HepG2 (cell line): ENCODE results near the gene RIPOR1. TPM values are rescaled to one million over a fixed set of nuclear protein-coding genes. Genes with fewer than 3 reads are reported as not detected.
A peak's percentile ranks its signal among the peaks of the same experiment; 100 is the strongest.

Experiments
- ATAC-seq: fragments of 200-7000 bp; cut with Tn5 transposase; 3 replicates; pipeline ENCODE4 v1.9.1; 2020; ENCODE audit warnings: mild to moderate bottlenecking, moderate library complexity
- BruUV-seq: library from RNA; stranded (reverse); fragments of 400-500 nt; replicated peaks from 2 replicates; lab custom pipeline; 2021; lab: Mats Ljungman, UMichigan
- CTCF ChIA-PET: fragments of 300-600 bp; formaldehyde crosslinking; extraction: SDS; loops from one replicate; lab custom pipeline; 2021; ENCODE audit warnings: low total read pairs, inconsistent platforms, low intra/inter-chr PET ratio; lab: Yijun Ruan, JAX
- POLR2A ChIA-PET: fragments of 350-600 bp; sonication (Branson Sonifier 250); formaldehyde crosslinking; loops from one replicate; lab custom pipeline; 2020; ENCODE audit warnings: antibody characterized with exemption, inconsistent platforms; lab: Yijun Ruan, JAX
- DNase-seq: peaks from one replicate; pipeline ENCODE4 v3.0.0-alpha.2; 2015; ENCODE audit warnings: low spot score
- FAIRE-seq: peaks from 3 replicates; lab custom pipeline; 2011; peaks lifted over from hg19 to GRCh38; lab: Jason Lieb, UNC
- H2AFZ ChIP-seq: one replicate; pipeline ENCODE4 v1.6.1; 2011; ENCODE audit warnings: low read length, inconsistent platforms
- H3K27ac ChIP-seq: fragments of 300-600 bp; 3 replicates; pipeline ENCODE4 v1.8.0; 2011; ENCODE audit warnings: mixed run types, mild to moderate bottlenecking, mixed read lengths, low read length, inconsistent platforms; ENCODE audit not compliant: insufficient read depth; ENCODE audit errors: extremely low read length
- H3K27me3 ChIP-seq, 2 experiments: fragments of 200-600 bp in 1 of 2; 2 replicates in 1 of 2; 3 replicates in 1 of 2; pipeline versions ENCODE4 v1.6.0 to v1.8.0; 2011; ENCODE audit warnings: low read length in 2 of 2, mild to moderate bottlenecking in 2 of 2, moderate library complexity in 2 of 2, inconsistent platforms in 1 of 2; ENCODE audit not compliant: insufficient read depth in 2 of 2, control insufficient read depth in 1 of 2
- H3K36me3 ChIP-seq, 2 experiments: fragments of 200-600 bp in 1 of 2; replicated peaks in 1 of 2; 2 replicates in 1 of 2; 3 replicates in 1 of 2; pipeline versions ENCODE4 v1.5.1 to v1.8.0; 2011; ENCODE audit warnings: low read length in 2 of 2, inconsistent platforms in 1 of 2; ENCODE audit not compliant: insufficient read depth in 2 of 2, control insufficient read depth in 1 of 2
- H3K4me1 ChIP-seq: 2 replicates; pipeline ENCODE4 v1.5.1; 2012; ENCODE audit warnings: low read length, inconsistent platforms; ENCODE audit not compliant: insufficient read depth
- H3K4me2 ChIP-seq: 2 replicates; pipeline ENCODE4 v1.6.0; 2011; ENCODE audit warnings: low read depth, low read length, inconsistent platforms
- H3K4me3 ChIP-seq, 3 experiments: fragments of 200-600 bp in 1 of 3; sonication (generic), shearing (Covaris generic) in 1 of 3; replicated peaks in 1 of 3; 2 replicates each; pipeline ENCODE4 v1.5.1; 2011 to 2016; ENCODE audit warnings: low read length in 3 of 3, inconsistent platforms in 2 of 3, low read depth in 2 of 3, mild to moderate bottlenecking in 2 of 3, control low read depth in 1 of 3, mixed read lengths in 1 of 3; ENCODE audit not compliant: insufficient read depth in 1 of 3
- H3K79me2 ChIP-seq: one replicate; pipeline ENCODE4 v1.6.1; 2011; ENCODE audit warnings: low read length, inconsistent platforms; ENCODE audit not compliant: insufficient read depth
- H3K9ac ChIP-seq: 2 replicates; pipeline ENCODE4 v1.6.0; 2011; ENCODE audit warnings: mild to moderate bottlenecking, low read depth, low read length, inconsistent platforms; ENCODE audit not compliant: insufficient read depth
- H3K9me3 ChIP-seq: 2 replicates; pipeline ENCODE4 v1.5.1; 2012; ENCODE audit warnings: mild to moderate bottlenecking, low read length
- H4K20me1 ChIP-seq: 2 replicates; pipeline ENCODE4 v1.6.0; 2011; ENCODE audit warnings: inconsistent platforms, mild to moderate bottlenecking, low read length, moderate library complexity; ENCODE audit not compliant: insufficient read depth
- ADNP ChIP-seq: sonication (generic); formaldehyde crosslinking; IDR thresholded peaks from 2 replicates; pipeline ENCODE4 v1.4.0; 2020; ENCODE audit warnings: missing genetic modification reagents
- ATF7 ChIP-seq, 2 experiments: fragments of 450-650 bp in 1 of 2; sonication (generic) in 1 of 2; formaldehyde crosslinking in 1 of 2; IDR thresholded peaks; 2 replicates each; pipeline versions ENCODE4 v1.4.0 to v1.6.1; 2016 to 2020; ENCODE audit warnings: antibody characterized with exemption in 1 of 2, mild to moderate bottlenecking in 1 of 2, missing genetic modification reagents in 1 of 2
- MAF1 ChIP-seq: sonication (generic); formaldehyde crosslinking; IDR thresholded peaks from 2 replicates; pipeline ENCODE4 v1.5.0; 2020; ENCODE audit warnings: missing genetic modification reagents, borderline replicate concordance
- NAIF1 ChIP-seq: sonication (generic); formaldehyde crosslinking; IDR thresholded peaks from 2 replicates; pipeline ENCODE4 v1.5.0; 2020; ENCODE audit warnings: mild to moderate bottlenecking, missing genetic modification reagents, borderline replicate concordance
- SNAPC5 ChIP-seq: sonication (generic); formaldehyde crosslinking; IDR thresholded peaks from 2 replicates; pipeline ENCODE4 v1.8.1; 2023; ENCODE audit warnings: mild to moderate bottlenecking, missing genetic modification reagents, borderline replicate concordance
- THRA ChIP-seq: sonication (generic); formaldehyde crosslinking; IDR thresholded peaks from 2 replicates; pipeline ENCODE4 v1.4.0; 2020; ENCODE audit warnings: missing genetic modification reagents, borderline replicate concordance
- ZFP62 ChIP-seq: sonication (generic); formaldehyde crosslinking; IDR thresholded peaks from 2 replicates; pipeline ENCODE4 v1.4.0; 2020; ENCODE audit warnings: missing genetic modification reagents
- ZNF256 ChIP-seq: sonication (generic); formaldehyde crosslinking; conservative IDR thresholded peaks from 2 replicates; pipeline ENCODE4 v1.4.0; 2020; ENCODE audit warnings: missing genetic modification reagents
- ZNF331 ChIP-seq: sonication (generic); formaldehyde crosslinking; IDR thresholded peaks from 2 replicates; pipeline ENCODE4 v1.4.0; 2020; ENCODE audit warnings: missing genetic modification reagents
- ZNF770 ChIP-seq: sonication (generic); formaldehyde crosslinking; IDR thresholded peaks from 2 replicates; pipeline ENCODE4 v1.5.0; 2020; ENCODE audit warnings: mild to moderate bottlenecking, missing genetic modification reagents
- WGBS: methylation state at CpG from one replicate; pipeline ENCODE4 v1.1.6; 2017; ENCODE audit warnings: low lambda C conversion rate; 5-methylcytosine and 5-hydroxymethylcytosine counted together
- in situ Hi-C: cut with HindIII; loops from 2 replicates; pipeline ENCODE4 v1.10.0; 2017; ENCODE audit warnings: low pct_unique_long_range_greater_than_20kb; ENCODE audit not compliant: extremely low pct_ligation_motif_present
- intact Hi-C: fragments of 100-400 bp; cut with micrococcal nuclease; formaldehyde crosslinking; loops from one replicate; pipeline ENCODE4 v1.10.0; 2022; ENCODE audit not compliant: unreplicated experiment
- polyA plus RNA-seq, 8 experiments: library from polyadenylated mRNA; depleted of rRNA in 3 of 8; stranded (reverse) in 7 of 8; unstranded in 1 of 8; fragments of >200 nt; fragmentation: Illumina TruSeq in 4 of 8; extraction: Trizol in 4 of 8; gene quantifications; 2 replicates each; pipeline versions ENCODE4 v1.2.1 to v1.2.3, GENCODE V29; 2011 to 2016; ENCODE audit warnings: low read depth in 4 of 8, missing spikeins in 1 of 8, mixed read lengths in 1 of 8; ENCODE audit not compliant: insufficient read depth in 1 of 8
- total RNA-seq, 5 experiments: library from RNA; depleted of rRNA; stranded (reverse); fragments of >200 nt; fragmentation: Illumina TruSeq; extraction: Trizol; gene quantifications; 2 replicates each; pipeline ENCODE4 v1.2.3, GENCODE V29; 2016; ENCODE audit warnings: low read depth in 1 of 5

Gene RIPOR1
- total and polyA plus RNA-seq, 2 of the 13 experiments (the other 11 are each of a cell fraction or from before 2014, with no cell fraction given): 4.6 to 8.1 TPM

- TF ChIP-seq THRA (peak; percentile 34; the same call in 1 of the 2 replicates), ZNF770 (peak; percentile 93), ZNF256 (CRISPR knock-in tag) (no peak), ATF7 (IDR thresholded peaks at IDR 0.05) (0 out of 2 replicates have a peak, but pooled peaks have one; percentile 3), ATF7 (CRISPR knock-in tag; IDR thresholded peaks at IDR 0.05) (no peak), ZNF331 (CRISPR knock-in tag) (no peak), MAF1 (CRISPR knock-in tag) (no peak), ZFP62 (CRISPR knock-in tag) (no peak), NAIF1 (CRISPR knock-in tag) (no peak), SNAPC5 (no peak), ADNP (no peak)
- TF ChIP-seq, all 625 proteins: peak for 3
- DNase-seq (no peak), ATAC-seq (no peak), FAIRE-seq (no peak)
- Histone ChIP-seq H3K9ac (no peak overlapping the region), H3K79me2 (peaks cover 3% of the 10 kb centered on the region), H3K36me3 (no peaks in the 10 kb centered on the region), H3K27me3 (peaks cover 9 to 37% of the 10 kb centered on the region in 2 experiments; a peak in 4 of 5 replicates), H3K4me2 (no peak overlapping the region), H3K4me3 (no peak overlapping the region), H2AFZ (no peak overlapping the region), H3K27ac (no peak overlapping the region), H4K20me1 (peaks cover 9% of the 10 kb centered on the region; the same call in 1 of the 2 replicates), H3K9me3 (no peaks in the 10 kb centered on the region), H3K4me1 (peaks cover 66% of the 10 kb centered on the region)
- CTCF ChIA-PET: no interaction called here
- 13% methylated on average over 3 of the region's 3 CpGs for WGBS
- in situ Hi-C loops: no loop called here
- POLR2A ChIA-PET: no interaction called here
- intact Hi-C loops: no loop called here
- no TSS peak for BruUV-seq
Observed at GRCh38 chr16:67526149-67526791, 2.4 kb upstream of the RIPOR1 start.
